GM12892 (cell line): Measurements from ENCODE around the gene NACA2.

ENCODE experiments used
- POLR2A ChIP-seq: IDR thresholded peaks from 2 replicates; pipeline ENCODE4 v1.6.1; 2011; ENCODE audit warnings: low read depth, low read length, control low read depth
- POLR2AphosphoS5 ChIP-seq: IDR thresholded peaks from 2 replicates; pipeline ENCODE4 v1.6.1; 2011; ENCODE audit warnings: low read depth, low read length, control low read depth

DNA sequence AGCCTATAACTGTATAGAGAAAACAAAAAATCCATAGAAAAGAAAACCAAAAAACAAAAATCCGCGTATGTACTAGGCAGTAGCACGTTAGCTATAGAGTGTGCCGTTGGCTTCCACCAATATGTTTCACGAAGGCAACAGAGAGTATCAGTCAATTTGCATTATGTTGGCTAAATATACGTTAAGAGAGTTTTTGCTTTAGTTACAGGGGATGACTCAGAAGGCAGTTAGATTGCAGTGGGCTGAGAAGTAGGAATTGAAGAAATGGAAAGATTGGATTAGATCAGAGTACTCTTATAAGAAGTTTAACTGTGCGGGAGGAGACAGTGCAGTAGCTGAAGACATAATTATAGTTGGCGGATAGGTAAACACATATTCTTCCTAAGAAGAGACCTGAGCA, 911 bp upstream of the NACA2 start:
- no peak for TF ChIP-seq POLR2A
- TF ChIP-seq POLR2AphosphoS5, result no peak
